GM18868 (cell line): Measurements from ENCODE around the gene PSPH.
A peak's percentile ranks its signal among the peaks of the same experiment; 100 is the strongest.
"Not testable (repeated sequence)": the region's sequence is repeated elsewhere in the genome, so short reads cannot be mapped to it uniquely, and the experiment has no call there.

Experiments used
- ATAC-seq: cut with Tn5 transposase; IDR thresholded peaks from one replicate; pipeline ENCODE4 v1.9.1; 2021; ENCODE audit warnings: mild to moderate bottlenecking, moderate library complexity; ENCODE audit not compliant: unreplicated experiment

PSPH gene

DNA sequence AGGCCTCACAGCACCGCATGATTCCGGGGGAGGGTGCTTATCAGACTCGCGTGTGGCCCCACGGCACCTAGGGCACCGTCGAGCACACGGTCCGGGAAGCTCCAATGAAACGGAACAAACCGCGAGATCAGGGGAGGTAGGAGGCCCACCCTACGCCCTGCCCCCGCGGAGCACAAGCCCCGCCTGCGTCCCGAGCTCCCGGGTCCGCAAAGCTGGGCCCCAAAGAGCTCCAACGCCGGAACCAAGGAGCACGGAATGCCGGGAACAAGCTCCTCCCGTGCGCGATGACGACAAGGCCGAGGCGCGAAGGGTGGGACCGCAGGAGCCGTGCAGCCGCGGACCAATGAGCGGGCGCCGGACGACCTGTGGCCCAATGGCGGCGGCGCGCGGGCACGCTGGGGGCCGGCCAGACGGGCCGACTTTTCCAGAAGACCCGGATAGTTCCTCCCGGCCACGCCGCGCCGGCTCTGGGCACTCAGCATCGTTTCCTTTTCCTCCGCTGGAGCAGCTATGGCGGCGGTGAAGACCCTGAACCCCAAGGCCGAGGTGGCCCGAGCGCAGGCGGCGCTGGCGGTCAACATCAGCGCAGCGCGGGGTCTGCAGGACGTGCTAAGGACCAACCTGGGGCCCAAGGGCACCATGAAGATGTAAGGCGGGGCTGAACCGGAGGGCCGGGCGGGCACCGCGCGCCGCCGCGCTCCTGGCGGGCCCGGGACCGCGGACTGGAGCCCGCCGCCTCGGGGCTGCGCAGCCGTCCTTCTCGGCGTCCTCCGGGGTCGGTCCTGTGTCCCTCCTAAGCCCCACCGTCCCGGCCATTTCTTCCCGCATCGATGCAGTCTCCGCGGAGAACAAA, at the start of gene PSPH, which contains the start of gene CCT6A:
PSPH (minus strand) TSS at position 106 of the 853 bp plus-strand sequence. CDS start 30,232 bp downstream, outside the sequence.
CCT6A (plus strand) TSS at position 427 of the 853 bp plus-strand sequence; CDS start at position 511, 84 bp downstream.
- peak; percentile 89 for ATAC-seq

- ATAC-seq = no peak
Measured at GRCh38 chr7:56099653-56100052, 48.4 kb upstream of the PSPH start.

- not testable (repeated sequence) for ATAC-seq
Measured at GRCh38 chr7:56098187-56099008, 47.2 kb upstream of the PSPH start.

DNA sequence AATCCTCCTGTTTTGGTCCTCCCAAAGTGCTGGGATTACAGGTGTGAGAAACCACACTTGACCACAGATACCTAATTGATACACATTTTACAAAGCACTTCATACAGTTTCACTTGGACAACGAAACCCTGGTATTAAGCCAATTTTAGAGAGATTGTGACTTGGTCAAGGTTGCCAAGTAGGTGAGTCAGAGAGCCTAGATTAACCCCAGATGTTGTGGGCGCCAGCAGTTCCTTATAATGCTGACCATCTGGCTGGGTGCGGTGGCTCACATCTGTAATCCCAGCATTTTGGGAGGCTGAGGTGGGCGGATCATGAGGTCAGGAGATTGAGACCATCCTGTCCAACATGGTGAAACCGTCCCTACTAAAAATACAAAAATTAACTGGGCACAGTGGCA, 46.5 kb upstream of the PSPH start:
- no peak for ATAC-seq

GRCh38 chr7:56092789-56093531, 41.7 kb upstream of the PSPH start, which contains the start of gene PHKG1:
TSS of gene PHKG1 (minus strand) at chr7:56092952. CDS start at chr7:56088941, 4,011 bp downstream.
- no peak for ATAC-seq

DNA sequence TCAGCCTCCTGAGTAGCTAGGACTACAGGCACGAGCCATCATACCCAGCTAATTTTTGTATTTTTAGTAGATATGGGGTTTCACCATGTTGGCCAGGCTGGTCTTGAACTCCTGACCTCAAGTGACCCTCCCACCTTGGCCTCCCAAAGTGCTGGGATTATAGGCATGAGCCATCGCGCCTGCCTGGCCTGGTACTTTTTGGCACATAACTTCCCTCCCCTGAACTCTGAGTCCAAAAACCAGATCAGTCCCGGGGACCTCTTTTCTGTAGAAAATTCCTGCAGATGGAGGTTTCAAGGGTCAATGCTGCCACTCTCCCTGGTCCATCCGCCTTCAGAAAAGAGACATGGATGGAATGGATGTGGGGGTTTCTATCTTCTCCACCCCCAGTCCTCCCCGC, 41.1 kb upstream of the PSPH start:
- ATAC-seq = not testable (repeated sequence)

- ATAC-seq = no peak
Measured at GRCh38 chr7:56091591-56091990, 40.3 kb upstream of the PSPH start.

- no peak for ATAC-seq
Measured at GRCh38 chr7:56087445-56087844, 36.2 kb upstream of the PSPH start.

DNA sequence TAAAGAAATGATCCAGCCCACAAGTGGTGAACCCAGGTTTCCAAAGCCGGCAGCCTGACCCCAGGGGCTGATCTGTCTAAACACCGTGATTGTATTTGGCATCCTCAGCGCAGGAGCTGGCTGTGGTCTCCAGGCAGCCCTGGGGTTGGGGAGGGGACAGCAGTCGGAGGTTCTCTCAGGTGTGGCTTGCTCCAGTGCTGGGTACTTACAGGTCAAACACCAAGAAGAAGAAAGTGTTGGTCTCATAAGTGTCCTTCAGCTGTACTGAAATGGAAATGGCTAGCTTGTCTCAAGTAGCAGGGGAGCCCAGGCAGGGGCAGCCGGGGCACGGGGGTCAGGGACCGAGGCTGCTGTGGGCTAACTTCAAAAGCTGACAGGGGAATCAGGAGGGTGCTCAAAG, 35.5 kb upstream of the PSPH start:
- no peak for ATAC-seq

GRCh38 chr7:56083150-56083785, 32.0 kb upstream of the PSPH start:
- no peak for ATAC-seq

DNA sequence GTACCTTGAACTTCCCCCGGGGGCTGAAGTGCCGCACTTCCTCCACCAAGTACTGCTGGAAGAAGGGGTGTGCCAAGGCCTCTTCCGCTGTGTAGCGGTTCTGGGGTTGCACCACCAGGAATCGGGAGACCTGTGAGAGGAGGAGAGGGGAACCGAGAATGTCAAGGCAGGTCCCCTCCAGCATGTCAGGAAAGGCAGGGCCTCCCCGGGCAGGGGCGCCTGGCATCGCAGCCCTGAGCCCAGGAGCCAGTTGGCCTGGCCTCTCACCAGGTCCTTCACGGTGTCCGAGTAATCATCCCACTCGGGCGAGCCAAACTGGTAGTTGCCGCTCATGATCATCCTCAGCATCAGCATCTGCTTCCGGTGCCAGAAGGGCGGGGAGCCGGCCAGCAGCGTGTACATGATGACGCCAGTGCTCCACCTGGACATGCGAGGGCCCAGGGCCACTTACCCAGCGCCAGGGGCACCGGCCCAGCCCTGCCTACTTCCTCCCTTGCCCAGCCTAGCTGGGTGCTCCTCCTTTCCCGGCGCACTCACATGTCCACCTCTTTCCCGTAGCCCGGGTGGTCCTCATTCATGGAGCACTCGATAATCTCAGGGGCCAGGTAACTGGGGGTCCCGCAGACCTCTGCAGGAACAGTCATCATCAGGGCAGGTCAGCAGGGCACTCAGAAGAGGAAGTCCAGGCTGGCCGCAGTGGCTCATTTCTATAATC, 30.5 kb upstream of the PSPH start:
- no peak for ATAC-seq

DNA sequence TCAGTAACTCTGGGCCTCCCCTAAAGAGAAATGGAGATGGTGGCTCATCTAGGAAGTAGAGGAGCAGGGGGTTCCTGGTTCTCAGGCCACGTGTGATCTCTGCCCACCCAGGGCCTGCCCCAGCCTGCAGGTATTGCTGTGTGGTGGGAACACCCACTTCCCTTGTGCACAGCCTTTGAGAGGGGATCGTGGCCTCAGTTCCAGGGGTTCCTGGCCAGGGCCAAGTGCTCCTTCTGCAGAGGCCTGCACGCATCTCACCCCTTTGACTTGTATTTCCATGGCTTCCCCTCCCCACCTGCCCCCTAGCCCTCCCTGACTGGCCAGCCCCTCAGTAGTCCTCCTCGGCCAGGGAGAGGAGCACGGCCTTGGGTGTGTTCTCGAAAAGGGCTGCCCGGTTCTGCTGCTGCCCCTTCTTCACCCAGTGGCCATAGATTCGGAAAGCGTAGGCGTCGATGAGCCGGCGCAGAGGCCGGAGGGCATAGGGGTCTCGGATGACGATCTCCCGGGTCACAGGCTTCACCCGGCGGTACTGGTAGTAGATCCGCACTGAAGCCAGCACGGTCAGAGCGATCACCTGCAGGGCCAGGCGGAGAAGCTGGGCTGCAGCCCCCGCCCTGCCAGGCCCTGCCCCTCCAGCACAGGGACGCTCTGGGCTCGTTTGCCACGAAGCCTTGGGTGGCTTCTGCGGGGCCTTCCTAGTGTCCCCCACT, 29.6 kb upstream of the PSPH start:
- not testable (repeated sequence) for ATAC-seq

DNA sequence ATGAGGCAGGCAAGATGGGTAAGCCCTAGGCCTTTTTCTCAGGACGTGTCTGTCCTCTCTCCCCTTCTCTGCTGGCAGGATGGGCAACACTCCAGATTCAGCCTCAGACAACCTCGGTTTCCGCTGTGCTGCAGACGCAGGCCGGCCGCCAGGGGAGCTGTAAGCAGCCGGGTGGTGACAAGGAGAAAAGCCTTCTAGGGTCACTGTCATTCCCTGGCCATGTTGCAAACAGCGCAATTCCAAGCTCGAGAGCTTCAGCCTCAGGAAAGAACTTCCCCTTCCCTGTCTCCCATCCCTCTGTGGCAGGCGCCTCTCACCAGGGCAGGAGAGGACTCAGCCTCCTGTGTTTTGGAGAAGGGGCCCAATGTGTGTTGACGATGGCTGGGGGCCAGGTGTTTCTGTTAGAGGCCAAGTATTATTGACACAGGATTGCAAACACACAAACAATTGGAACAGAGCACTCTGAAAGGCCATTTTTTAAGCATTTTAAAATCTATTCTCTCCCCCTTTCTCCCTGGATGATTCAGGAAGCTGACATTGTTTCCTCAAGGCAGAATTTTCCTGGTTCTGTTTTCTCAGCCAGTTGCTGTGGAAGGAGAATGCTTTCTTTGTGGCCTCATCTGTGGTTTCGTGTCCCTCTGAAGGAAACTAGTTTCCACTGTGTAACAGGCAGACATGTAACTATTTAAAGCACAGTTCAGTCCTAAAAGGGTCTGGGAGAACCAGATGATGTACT, 28.4 kb upstream of the PSPH start:
- ATAC-seq = no peak

GRCh38 chr7:56078196-56078595, 27.0 kb upstream of the PSPH start:
- no peak for ATAC-seq

DNA sequence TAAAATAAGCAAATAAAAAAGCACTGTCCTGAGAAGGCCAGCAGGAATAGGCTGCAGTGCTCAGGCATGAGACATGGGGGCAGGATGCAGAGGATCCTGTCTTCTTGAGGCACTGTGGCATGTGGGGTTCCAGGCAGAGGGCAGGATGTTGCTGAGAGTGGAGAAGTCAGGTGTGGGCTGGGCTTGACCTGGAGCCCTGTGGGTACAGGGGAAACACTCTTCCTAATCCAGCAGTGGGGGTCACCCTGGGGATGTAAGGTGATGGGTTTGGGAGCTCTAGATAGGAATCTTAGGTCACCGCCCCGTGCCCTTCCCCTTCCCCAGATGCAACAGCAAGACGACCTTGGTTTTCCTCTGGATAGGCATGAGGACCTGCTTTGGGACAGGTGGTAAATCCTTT, 26.4 kb upstream of the PSPH start:
- no peak for ATAC-seq

DNA sequence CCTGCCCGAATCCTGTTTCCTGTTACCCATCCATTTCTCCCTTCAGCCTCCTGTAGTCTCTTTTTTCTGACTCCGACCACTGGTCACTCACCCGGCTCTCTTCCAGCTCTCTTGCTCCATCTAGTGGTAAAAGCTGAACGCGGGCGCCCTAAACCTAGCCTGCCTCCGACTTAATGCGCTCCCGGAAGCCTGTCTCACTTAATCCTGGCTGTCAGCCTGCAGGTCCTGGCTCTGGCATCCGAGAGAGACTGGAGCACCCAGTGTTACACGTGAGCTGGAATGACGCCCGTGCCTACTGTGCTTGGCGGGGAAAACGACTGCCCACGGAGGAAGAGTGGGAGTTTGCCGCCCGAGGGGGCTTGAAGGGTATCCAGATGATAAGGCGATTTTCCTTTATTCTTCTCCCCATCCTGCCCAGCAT, 23.1 kb upstream of the PSPH start:
- peak; percentile 96 for ATAC-seq

DNA sequence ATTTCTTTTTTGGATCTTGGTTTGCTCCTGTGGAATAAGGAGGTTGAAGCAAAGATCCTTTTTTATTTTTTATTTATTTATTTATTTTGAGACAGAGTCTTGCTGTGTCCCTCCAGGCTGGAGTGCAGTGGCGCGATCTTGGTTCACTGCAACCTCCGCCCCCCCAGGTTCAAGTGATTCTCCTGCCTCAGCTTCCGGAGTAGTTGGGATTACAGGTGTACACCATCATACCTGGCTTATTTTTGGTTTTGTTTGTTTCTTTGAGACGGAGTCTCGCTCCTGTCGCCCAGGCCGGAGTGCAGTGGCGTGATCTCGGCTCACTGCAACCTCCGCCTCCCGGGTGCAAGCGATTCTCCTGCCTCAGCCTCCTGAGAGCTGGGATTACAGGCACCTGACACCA, 15.1 kb upstream of the PSPH start:
- not testable (repeated sequence) for ATAC-seq

GRCh38 chr7:56063882-56064625, 12.8 kb upstream of the PSPH start, which contains the start of gene SUMF2:
TSS of gene SUMF2 (plus strand) at chr7:56064286. CDS start at chr7:56064312, 26 bp downstream.
- ATAC-seq = peak; percentile 80
